CD4-positive, alpha-beta T cell treated with Interleukin-17A for 4 hours (primary cell): Measurements from ENCODE around the gene FBXW5.

Source experiments
- DNase-seq: peaks from one replicate; pipeline ENCODE4 v3.0.0-alpha.2; 2020; ENCODE audit warnings: mixed read lengths

FBXW5 gene

GRCh38 chr9:136961279-136962065, 16.9 kb upstream of the FBXW5 start:
- no peak for DNase-seq

DNA sequence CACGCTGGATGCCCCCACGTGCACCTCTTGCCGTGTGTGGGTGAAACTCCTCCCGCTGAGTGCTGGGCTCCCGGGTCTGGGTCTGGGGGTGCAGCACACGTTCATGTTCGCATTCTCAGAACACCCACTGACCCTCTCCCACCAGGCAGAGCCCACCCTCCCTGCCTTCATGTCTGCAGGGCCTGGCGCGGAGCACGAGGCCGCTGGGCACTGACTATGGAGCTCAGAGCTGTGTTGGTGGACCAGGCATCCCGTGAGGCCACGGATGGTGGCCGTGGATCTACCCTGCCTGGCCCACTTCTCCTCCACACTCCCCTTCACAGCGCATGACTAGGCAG, 16.4 kb upstream of the FBXW5 start:
- DNase-seq = no peak

DNA sequence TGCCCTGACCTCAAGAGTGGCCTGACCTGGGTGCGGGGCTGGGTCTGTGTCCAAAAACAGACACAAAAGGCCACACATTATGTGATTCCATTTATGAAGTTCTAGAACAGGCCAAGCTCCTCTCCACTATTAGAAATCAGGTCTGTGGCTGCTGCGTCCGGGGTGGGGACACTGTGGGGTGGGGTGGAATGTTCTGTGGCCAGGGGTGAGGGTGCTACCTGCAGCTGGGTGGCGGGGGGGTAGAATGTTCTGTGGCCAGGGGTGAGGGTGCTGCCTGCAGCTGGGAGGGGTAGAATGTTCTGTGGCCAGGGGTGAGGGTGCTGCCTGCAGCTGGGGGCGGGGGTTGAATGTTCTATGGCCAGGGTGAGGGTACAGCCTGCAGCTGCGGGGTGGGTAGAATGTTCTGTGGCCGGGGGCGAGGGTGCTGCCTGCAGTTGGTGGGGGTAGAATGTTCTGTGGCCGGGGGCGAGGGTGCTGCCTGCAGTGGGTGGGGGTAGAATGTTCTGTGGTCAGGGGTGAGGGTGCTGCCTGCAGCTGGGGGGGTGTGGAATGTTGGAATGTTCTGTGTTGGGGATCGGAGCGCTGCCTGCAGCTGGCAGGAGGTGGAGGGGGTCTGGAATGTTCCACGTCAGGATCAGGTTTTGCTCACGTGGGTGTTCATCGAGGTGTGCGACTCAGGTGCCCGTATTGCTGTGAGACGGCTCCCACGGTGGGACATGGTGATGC, 15.8 kb upstream of the FBXW5 start:
- DNase-seq = peak; percentile 34

DNA sequence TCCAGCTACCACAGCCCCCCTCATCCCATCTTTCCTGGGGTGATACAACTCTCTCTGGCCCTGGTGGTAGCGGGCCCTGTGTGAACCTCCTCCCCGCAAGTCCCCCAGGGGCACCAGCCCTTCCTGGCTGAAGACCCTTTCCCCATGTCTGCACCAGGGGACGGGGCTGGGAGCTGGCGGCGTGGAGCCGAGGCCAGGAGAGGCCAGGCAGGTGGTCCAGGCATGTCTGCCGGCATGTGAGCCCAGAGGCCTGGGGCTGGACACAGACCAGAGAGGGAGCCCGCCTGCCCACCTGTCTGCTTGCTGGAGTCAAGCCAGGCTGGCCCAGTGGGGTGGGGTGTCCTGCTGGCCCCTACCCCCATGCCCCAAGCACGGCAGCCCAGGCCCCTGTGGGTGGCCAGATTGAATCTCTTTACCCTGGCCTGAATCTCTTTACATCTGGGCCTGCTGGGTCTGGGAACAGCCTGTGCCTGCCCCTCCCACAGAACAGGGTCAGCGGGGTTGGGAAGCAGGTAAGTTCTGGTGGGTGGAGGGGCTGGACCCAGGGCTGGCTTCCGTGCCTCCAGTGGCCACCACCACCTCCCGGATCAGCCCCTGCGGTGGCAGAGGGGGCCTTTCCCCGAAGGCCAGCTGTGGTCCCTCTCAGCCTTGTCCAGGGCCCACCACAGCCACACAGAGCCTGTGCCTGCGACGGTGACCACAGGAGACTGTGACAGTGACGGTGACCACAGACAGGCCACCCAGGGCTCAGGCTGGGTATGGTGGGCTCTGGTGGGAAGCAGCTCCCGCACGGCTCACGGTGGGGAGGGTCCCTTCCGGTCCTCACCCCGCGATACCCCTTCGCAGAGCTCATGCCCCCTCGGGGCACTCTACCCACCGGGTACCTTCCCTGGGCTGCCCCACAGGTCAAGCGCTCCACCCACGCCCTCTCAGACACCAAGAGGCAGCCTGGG, 14.6 kb upstream of the FBXW5 start:
- DNase-seq = no peak

- DNase-seq = no peak
Observed at GRCh38 chr9:136958473-136958872, 13.9 kb upstream of the FBXW5 start.

GRCh38 chr9:136957901-136958300, 13.4 kb upstream of the FBXW5 start:
- DNase-seq = no peak

- no peak for DNase-seq
Observed at GRCh38 chr9:136957461-136957860, 12.9 kb upstream of the FBXW5 start.

GRCh38 chr9:136956604-136957003, 12.1 kb upstream of the FBXW5 start:
- DNase-seq = no peak

DNA sequence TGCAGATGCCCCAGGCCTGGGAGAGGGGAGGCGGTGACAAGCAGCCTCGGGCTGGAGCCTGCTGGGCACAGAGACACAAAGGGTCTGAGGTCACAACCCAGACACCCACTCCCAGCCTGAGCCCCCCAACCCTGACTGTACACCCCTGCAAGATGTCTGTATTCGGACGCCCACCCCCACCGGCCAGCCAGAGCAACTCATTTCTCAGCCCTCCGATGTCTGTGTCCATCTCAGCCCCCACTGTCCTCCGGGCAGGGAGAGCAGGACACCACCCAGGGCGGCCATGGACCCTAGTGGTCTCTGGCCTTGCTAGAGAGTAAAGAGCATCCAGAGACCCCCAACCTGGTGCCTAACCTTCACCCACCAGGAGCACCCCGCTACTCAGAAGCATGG, 11.4 kb upstream of the FBXW5 start:
- no peak for DNase-seq

- DNase-seq = no peak
Observed at GRCh38 chr9:136955202-136955942, 10.8 kb upstream of the FBXW5 start.

DNA sequence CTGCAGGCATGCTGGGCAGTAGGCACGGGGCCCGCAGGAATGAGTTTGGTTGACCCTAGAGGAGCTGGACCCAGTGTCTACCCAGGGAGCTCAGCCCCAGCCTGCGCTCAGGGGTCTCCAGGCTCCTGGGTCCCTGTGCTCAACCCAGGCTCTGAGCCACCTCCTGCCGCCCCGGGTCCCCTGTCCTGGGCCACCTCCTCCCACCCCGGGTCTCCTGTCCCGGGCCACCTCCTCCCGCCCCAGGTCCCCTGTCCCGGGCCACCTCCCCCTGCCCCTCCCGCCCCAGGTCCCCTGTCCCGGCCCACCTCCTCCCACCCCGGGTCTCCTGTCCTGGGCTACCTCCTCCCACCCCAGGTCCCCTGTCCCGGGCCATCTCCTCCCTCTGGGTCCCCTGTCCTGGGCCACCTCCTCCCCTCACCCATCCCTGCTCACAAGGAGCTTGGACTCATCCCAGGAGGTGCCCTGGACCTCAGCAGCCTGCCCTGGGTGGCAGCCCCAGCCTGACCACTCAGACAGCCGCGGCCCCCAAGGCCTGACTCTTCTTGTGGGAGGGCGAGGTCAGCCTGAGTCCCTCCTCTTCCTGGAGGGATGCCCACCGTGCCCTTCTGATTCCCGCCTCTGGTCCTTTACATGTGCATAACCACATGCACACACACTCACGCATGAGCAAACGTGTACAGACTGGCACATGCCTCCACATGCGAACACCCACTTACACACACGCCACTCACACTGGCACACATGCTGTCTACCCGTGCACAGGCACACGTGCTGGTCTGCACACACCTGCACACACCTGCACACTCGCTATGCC, 9.9 kb upstream of the FBXW5 start:
- DNase-seq = no peak

DNA sequence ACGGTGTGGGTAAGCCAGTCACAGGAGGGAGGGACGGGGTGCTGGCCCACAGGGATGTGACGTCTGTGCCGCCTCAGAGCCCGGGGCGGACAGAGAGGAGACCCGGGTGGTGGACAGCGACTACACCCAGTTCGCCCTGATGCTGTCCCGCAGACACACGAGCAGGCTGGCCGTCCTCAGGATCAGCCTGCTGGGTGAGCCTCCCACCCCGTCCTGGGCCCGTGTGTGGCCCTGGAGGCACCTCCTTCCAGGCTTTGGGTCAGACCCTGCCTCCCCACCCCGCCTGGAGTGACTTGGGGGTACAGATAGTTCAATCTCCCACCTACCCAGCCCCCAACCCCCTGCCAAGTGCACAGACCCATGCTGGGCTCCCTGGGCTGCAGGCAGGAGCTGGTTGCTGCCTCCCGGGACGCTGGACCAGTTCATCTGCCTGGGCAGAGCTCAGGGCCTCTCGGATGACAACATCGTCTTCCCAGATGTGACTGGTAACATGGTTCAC, 9.3 kb upstream of the FBXW5 start:
- DNase-seq = no peak

GRCh38 chr9:136952876-136953770, 8.6 kb upstream of the FBXW5 start:
- DNase-seq = no peak

DNA sequence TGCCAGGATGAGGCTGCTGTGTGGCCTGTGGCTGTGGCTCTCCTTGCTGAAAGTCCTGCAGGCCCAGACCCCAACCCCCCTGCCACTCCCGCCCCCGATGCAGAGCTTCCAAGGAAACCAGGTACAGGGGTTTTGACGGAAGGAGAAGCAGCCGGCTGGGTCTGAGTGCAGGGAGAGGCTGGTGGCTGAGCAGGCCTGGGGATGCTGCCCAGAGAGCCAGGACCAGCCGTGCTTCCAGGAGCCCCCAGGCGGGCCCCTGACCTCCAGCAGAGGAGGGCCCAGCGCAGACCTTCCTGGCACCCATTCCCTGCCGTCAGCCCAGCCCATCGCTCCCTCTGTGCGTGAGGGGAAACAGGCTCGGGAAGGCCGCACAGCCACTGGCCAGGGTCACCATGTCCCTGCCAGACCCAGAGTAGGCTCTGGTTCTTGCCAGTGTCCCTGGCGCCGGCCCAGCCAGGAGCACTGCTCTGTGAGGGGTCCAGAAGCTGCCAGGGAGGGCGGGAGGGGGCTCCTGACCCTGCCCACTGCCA, 7.8 kb upstream of the FBXW5 start:
- DNase-seq = no peak

DNA sequence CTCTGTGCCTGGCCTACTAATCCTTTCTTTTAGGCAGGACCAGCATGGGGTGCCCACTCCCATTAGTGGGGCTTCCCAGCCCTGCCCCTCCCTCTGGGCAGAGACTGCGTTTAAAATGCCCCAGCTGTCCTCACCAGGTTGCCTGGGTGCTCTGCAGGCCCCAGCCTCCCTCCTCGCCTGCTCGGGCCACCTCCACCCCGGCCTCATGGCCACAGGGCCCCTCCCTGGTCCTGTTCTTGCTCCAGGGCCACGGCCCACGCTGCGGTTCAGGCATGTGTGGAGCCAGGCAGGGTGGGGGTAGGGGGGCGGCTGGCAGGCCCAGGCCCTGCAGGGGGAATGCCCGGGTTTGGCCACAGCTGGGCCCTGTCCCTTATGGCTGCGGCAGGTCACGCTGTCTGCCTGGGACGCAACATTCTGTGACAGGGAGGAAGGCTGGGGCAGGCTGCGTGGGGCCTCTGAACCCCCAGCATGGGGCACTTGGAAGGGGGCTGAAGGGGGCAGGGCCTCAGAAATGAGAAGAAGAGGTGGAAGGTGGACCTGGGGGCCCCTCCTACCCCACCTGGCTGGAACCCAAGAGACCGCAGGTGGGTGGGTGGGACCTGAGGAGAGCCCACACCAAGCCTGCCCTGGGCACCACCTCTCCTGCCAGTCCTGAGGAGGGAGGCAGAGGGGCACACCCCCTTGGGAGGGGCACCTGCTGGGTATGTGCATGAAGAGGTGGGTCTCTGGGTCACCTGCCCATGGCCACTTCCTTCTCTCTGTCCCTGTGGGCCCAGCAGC, 7.2 kb upstream of the FBXW5 start, which contains the start of gene LCN12:
Gene LCN12 (plus strand): TSS at position 733 of the 780 bp plus-strand sequence. CDS start 55 bp downstream, outside the sequence.
- no peak for DNase-seq

DNA sequence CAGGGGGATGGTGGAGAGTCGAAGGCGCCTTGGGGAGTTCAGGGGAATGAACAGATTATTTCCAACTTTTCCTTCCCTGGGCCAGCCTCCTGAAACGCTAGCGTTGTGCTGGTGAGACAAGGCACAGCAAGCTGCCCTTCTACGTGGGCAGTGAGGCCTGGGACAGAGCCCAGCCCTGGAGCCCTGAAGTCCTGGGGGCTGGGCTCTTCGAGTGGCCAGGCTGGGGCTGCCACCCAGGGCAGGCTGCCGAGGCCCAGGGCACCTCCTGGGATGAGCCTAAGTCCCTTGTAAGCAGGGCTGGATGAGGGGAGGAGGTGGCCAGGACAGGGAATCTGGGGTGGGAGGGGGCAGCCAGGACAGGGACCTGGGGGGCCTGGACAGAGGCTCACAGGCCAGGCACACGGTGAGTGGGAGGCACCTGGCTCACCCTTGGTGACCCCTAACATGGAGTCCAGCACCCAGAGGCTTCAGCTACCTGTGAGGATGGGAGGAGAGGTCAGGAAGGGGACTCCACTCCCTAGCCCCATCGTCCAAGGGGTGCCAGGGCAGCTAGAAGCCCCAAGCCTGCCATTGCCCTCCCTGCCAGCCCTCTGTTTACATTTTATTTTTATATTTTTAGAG, 6.2 kb upstream of the FBXW5 start:
- no peak for DNase-seq

- peak; percentile 97 for DNase-seq
Observed at GRCh38 chr9:136949817-136950655, 5.5 kb upstream of the FBXW5 start.
